ENCODE measurements around the gene EVPL. TPM values are rescaled to one million over a fixed set of nuclear protein-coding genes. Genes with fewer than 3 reads are reported as not detected.

EVPL gene
- total and polyA plus RNA-seq, 2 of the 13 experiments (the other 11 are each of a cell fraction or from before 2014, with no cell fraction given), result 2.1 to 8.2 TPM

GRCh38 chr17:76034428-76035350 is 7.6 kb upstream of the EVPL start:
- Histone ChIP-seq H3K4me2 (ENCODE audit: low read depth, low read length) (no peak overlapping the region), H3K27ac (ENCODE audit: extremely low read length, insufficient read depth, low read length) (no peak overlapping the region), H3K36me3 (replicated peaks in 1 of 2; ENCODE audit: control insufficient read depth in 1 of 2, insufficient read depth in 2 of 2, low read length in 2 of 2) (peaks cover 6 to 23% of the 10 kb centered on the region in 2 experiments), H4K20me1 (ENCODE audit: insufficient read depth, low read length) (no peaks in the 10 kb centered on the region), H2AFZ (ENCODE audit: low read length) (no peak overlapping the region), H3K4me3 (replicated peaks in 1 of 3; ENCODE audit: insufficient read depth in 1 of 3, low read depth in 2 of 3, low read length in 3 of 3) (no peak overlapping the region), H3K27me3 (ENCODE audit: control insufficient read depth in 1 of 2, insufficient read depth in 2 of 2, low read length in 2 of 2) (no peaks in the 10 kb centered on the region), H3K79me2 (ENCODE audit: insufficient read depth, low read length) (no peaks in the 10 kb centered on the region), H3K4me1 (ENCODE audit: insufficient read depth, low read length) (peaks cover 33% of the 10 kb centered on the region), H3K9ac (ENCODE audit: insufficient read depth, low read depth, low read length) (no peak overlapping the region), H3K9me3 (ENCODE audit: low read length) (no peaks in the 10 kb centered on the region)
- no peak for DNase-seq (ENCODE audit: low spot score)
- no TSS peak for BruUV-seq (replicated peaks)
- 74% methylated on average over 13 of the region's 13 CpGs for WGBS (ENCODE audit: low lambda C conversion rate)
- POLR2A ChIA-PET, result no interaction called here
- in situ Hi-C loops (cut with HindIII; ENCODE audit: extremely low pct_ligation_motif_present, low pct_unique_long_range_greater_than_20kb) (no loop called here), intact Hi-C loops (cut with micrococcal nuclease; ENCODE audit: unreplicated experiment) (no loop called here)
- TF ChIP-seq ZNF660 (CRISPR knock-in tag; IDR thresholded peaks at IDR 0.05; ENCODE audit: borderline replicate concordance, low read depth) (no peak), POGZ (CRISPR knock-in tag; IDR thresholded peaks at IDR 0.05) (no peak), MAFK (conservative IDR thresholded peaks at IDR 0.05 in 1 of 2, IDR thresholded peaks at IDR 0.05 in 1 of 2; ENCODE audit: low read length in 2 of 2) (no peak), ZNF101 (CRISPR knock-in tag; IDR thresholded peaks at IDR 0.05; ENCODE audit: borderline replicate concordance, low read depth) (no peak), ZNF839 (CRISPR knock-in tag; IDR thresholded peaks at IDR 0.05; ENCODE audit: borderline replicate concordance) (no peak), SOX13 (IDR thresholded peaks at IDR 0.05) (no peak), SOX13 (CRISPR knock-in tag; conservative IDR thresholded peaks at IDR 0.05 in 1 of 2, IDR thresholded peaks at IDR 0.05 in 1 of 2) (no peak), NFYC (CRISPR knock-in tag; IDR thresholded peaks at IDR 0.05) (no peak), ARNTL (CRISPR knock-in tag; IDR thresholded peaks at IDR 0.05) (no peak), ZNF616 (CRISPR knock-in tag; IDR thresholded peaks at IDR 0.05; ENCODE audit: low read depth) (no peak), ZNF562 (CRISPR knock-in tag; IDR thresholded peaks at IDR 0.05; ENCODE audit: borderline replicate concordance) (no peak), SIX1 (CRISPR knock-in tag; IDR thresholded peaks at IDR 0.05; ENCODE audit: borderline replicate concordance) (no peak), MXI1 (IDR thresholded peaks at IDR 0.05; ENCODE audit: borderline replicate concordance, low read depth, low read length) (no peak), YEATS4 (CRISPR knock-in tag; IDR thresholded peaks at IDR 0.05; ENCODE audit: borderline replicate concordance) (no peak), ZHX1 (CRISPR knock-in tag; IDR thresholded peaks at IDR 0.05; ENCODE audit: low read depth) (no peak)
- TF ChIP-seq, protein P1, sequence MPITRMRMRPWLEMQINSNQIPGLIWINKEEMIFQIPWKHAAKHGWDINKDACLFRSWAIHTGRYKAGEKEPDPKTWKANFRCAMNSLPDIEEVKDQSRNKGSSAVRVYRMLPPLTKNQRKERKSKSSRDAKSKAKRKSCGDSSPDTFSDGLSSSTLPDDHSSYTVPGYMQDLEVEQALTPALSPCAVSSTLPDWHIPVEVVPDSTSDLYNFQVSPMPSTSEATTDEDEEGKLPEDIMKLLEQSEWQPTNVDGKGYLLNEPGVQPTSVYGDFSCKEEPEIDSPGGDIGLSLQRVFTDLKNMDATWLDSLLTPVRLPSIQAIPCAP (CRISPR knock-in tag; IDR thresholded peaks at IDR 0.05; ENCODE audit: low read depth), result no peak
- FAIRE-seq, result no peak
- ATAC-seq, result no peak
- CTCF ChIA-PET (ENCODE audit: low intra/inter-chr PET ratio, low total read pairs), result no interaction called here

All from HepG2 (cell line).